ENCODE measurements around the gene POLD1. TPM values are rescaled to one million over a fixed set of nuclear protein-coding genes. Genes with fewer than 3 reads are reported as not detected.

The POLD1 gene
- total and polyA plus RNA-seq, 2 experiments from 2014 or later: 73.8 to 74.3 TPM

- peak in 1 of 2 donors; percentile 63 for DNase-seq (ENCODE audit: low read depth in 1 of 2, low spot score in 1 of 2)
- Histone ChIP-seq H3K9me3 (ENCODE audit: low read depth) (no peaks in the 10 kb centered on the region), H3K4me3 (no peak overlapping the region), H3K4me1 (ENCODE audit: low read depth) (peaks cover 14% of the 10 kb centered on the region), H3K36me3 (no peaks in the 10 kb centered on the region), H3K27me3 (no peaks in the 10 kb centered on the region), H3K27ac (peak overlapping the region; percentile 60)
- no peak for TF ChIP-seq CTCF (IDR thresholded peaks at IDR 0.05; ENCODE audit: low read depth, low read length)
Observed at GRCh38 chr19:50362656-50363424, 21.3 kb upstream of the POLD1 start.

- Histone ChIP-seq H3K27ac (no peak within 1 kb of the TSS), H3K9me3 (ENCODE audit: low read depth) (no peaks in the 10 kb centered on the region), H3K36me3 (no peaks in the 10 kb centered on the region), H3K4me3 (no peak within 1 kb of the TSS), H3K4me1 (ENCODE audit: low read depth) (peaks cover 14% of the 10 kb centered on the region), H3K27me3 (no peaks in the 10 kb centered on the region)
- no peak for DNase-seq (ENCODE audit: low read depth in 1 of 2, low spot score in 1 of 2)
- TF ChIP-seq CTCF (IDR thresholded peaks at IDR 0.05; ENCODE audit: low read depth, low read length): no peak
Observed at GRCh38 chr19:50365434-50366306, 18.5 kb upstream of the POLD1 start, which contains the start of gene NAPSA. TSS of gene NAPSA (minus strand) at chr19:50365639. CDS start at chr19:50365621, 18 bp downstream.

GRCh38 chr19:50368649-50369570, 15.2 kb upstream of the POLD1 start:
- Histone ChIP-seq H3K4me3 (peak overlapping the region; percentile 48), H3K9me3 (ENCODE audit: low read depth) (no peaks in the 10 kb centered on the region), H3K4me1 (ENCODE audit: low read depth) (no peaks in the 10 kb centered on the region), H3K27ac (peak overlapping the region; percentile 68), H3K27me3 (no peaks in the 10 kb centered on the region), H3K36me3 (no peaks in the 10 kb centered on the region)
- DNase-seq (ENCODE audit: low read depth in 1 of 2, low spot score in 1 of 2): peak; percentile 85 to 90
- peak; percentile 82 for TF ChIP-seq CTCF (IDR thresholded peaks at IDR 0.05; ENCODE audit: low read depth, low read length)

DNA sequence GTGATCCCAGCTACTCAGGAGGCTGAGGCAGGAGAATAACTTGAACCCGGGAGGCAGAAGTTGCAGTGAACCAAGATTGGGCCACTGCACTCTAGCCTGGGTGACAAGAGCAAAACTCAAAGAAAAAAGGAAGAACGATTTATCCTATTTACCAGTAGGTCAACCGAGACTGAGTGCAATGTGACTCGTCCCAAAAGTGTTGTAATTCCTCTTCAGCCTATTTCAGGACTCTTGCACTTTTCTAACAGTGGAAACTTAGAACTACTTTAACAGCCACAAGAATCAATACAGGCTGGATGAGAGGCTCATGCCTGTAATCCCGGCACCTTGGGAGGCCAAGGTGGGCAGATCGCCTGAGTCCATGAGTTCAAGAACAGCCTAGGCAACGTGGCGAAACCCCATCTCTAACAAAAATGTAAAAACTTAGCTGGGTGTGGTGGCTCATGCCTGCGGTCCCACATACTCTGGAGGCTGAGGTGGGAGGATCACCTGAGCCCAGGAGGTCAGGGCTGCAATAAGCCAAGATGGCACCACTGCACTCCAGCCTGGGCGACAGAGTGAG, 12.2 kb upstream of the POLD1 start:
- no peak overlapping the region for H3K4me3 ChIP-seq
- H3K27ac ChIP-seq: no peak overlapping the region
- TF ChIP-seq CTCF (IDR thresholded peaks at IDR 0.05; ENCODE audit: low read depth, low read length): no peak
- DNase-seq (ENCODE audit: low read depth in 1 of 2, low spot score in 1 of 2): no peak
- no peaks in the 10 kb centered on the region for H3K4me1 ChIP-seq (ENCODE audit: low read depth)
- H3K9me3 ChIP-seq (ENCODE audit: low read depth): no peaks in the 10 kb centered on the region
- no peaks in the 10 kb centered on the region for H3K27me3 ChIP-seq
- no peaks in the 10 kb centered on the region for H3K36me3 ChIP-seq

All from cardiac muscle cell (in vitro differentiated cells and primary cell).